T-helper 1 cell treated with Interleukin-12 subunit alpha and Interleukin-12 subunit beta and Interleukin-4 antibody, amounts not matched to agents 30 μg/mL and 1 μg/mL, for 36 hours (primary cell): Measurements from ENCODE around the gene SCFD2.
"Not testable (repeated sequence)": the region's sequence is repeated elsewhere in the genome, so short reads cannot be mapped to it uniquely, and the experiment has no call there.

Source experiments
- H3K27ac Mint-ChIP-seq: one replicate; pipeline ENCODE4 v1.8.0; 2021; ENCODE audit warnings: mild to moderate bottlenecking, mixed read lengths
- H3K27me3 Mint-ChIP-seq: one replicate; pipeline ENCODE4 v1.8.0; 2021; ENCODE audit warnings: low read depth, mixed read lengths
- H3K36me3 Mint-ChIP-seq: one replicate; pipeline ENCODE4 v1.8.0; 2021; ENCODE audit warnings: low read depth, mixed read lengths
- H3K4me1 Mint-ChIP-seq: one replicate; pipeline ENCODE4 v1.8.0; 2021; ENCODE audit warnings: low read depth, mixed read lengths
- H3K4me3 Mint-ChIP-seq: one replicate; pipeline ENCODE4 v1.8.0; 2021; ENCODE audit warnings: mild to moderate bottlenecking, moderate library complexity, mixed read lengths
- H3K9me3 Mint-ChIP-seq: one replicate; pipeline ENCODE4 v1.8.0; 2021; ENCODE audit warnings: mixed read lengths

The SCFD2 gene

GRCh38 chr4:52834641-52835456 is 531.0 kb downstream of the SCFD2 start:
- H3K27me3 Mint-ChIP-seq, H3K4me1 Mint-ChIP-seq, H3K9me3 Mint-ChIP-seq, H3K4me3 Mint-ChIP-seq, H3K27ac Mint-ChIP-seq, H3K36me3 Mint-ChIP-seq: not testable (repeated sequence)

GRCh38 chr4:52833941-52834525 is 531.8 kb downstream of the SCFD2 start:
- Mint-ChIP-seq H3K27ac (no peak overlapping the region), H3K4me1 (no peaks in the 10 kb centered on the region), H3K36me3 (no peaks in the 10 kb centered on the region), H3K9me3 (no peaks in the 10 kb centered on the region), H3K4me3 (no peak overlapping the region), H3K27me3 (no peaks in the 10 kb centered on the region)

- H3K4me1 Mint-ChIP-seq, result peaks cover 7% of the 10 kb centered on the region
- no peak overlapping the region for H3K4me3 Mint-ChIP-seq
- H3K27me3 Mint-ChIP-seq, result no peaks in the 10 kb centered on the region
- H3K27ac Mint-ChIP-seq, result no peak overlapping the region
- no peaks in the 10 kb centered on the region for H3K36me3 Mint-ChIP-seq
- H3K9me3 Mint-ChIP-seq, result peaks cover 3% of the 10 kb centered on the region
These were observed 540.3 kb downstream of the SCFD2 start for GRCh38 chr4:52825460-52826090.

- Mint-ChIP-seq H3K4me3 (no peak overlapping the region), H3K36me3 (no peaks in the 10 kb centered on the region), H3K27me3 (no peaks in the 10 kb centered on the region), H3K4me1 (peaks cover 7% of the 10 kb centered on the region), H3K27ac (no peak overlapping the region), H3K9me3 (peaks cover 3% of the 10 kb centered on the region)
These were observed 541.0 kb downstream of the SCFD2 start for GRCh38 chr4:52824603-52825459.

- Mint-ChIP-seq H3K4me1 (peaks cover 7% of the 10 kb centered on the region), H3K27ac (no peak overlapping the region), H3K4me3 (no peak overlapping the region), H3K9me3 (peaks cover 3% of the 10 kb centered on the region), H3K27me3 (no peaks in the 10 kb centered on the region), H3K36me3 (no peaks in the 10 kb centered on the region)
These were observed 541.6 kb downstream of the SCFD2 start for GRCh38 chr4:52824270-52824602.

- no peaks in the 10 kb centered on the region for H3K27me3 Mint-ChIP-seq
- H3K36me3 Mint-ChIP-seq, result no peaks in the 10 kb centered on the region
- peaks cover 7% of the 10 kb centered on the region for H3K4me1 Mint-ChIP-seq
- no peak overlapping the region for H3K27ac Mint-ChIP-seq
- no peak overlapping the region for H3K4me3 Mint-ChIP-seq
- H3K9me3 Mint-ChIP-seq, result peaks cover 3% of the 10 kb centered on the region
These were observed 542.2 kb downstream of the SCFD2 start for GRCh38 chr4:52823702-52824092.
